Left renal pelvis (tissue), 4 donors: ENCODE data around the gene HDAC2. TPM values are rescaled to one million over a fixed set of nuclear protein-coding genes. Genes with fewer than 3 reads are reported as not detected.

Experiments
- polyA plus RNA-seq, 4 donors: library from polyadenylated mRNA; unstranded; fragments of 120-200 nt; gene quantifications; one replicate each; pipeline ENCODE4 v1.2.1, GENCODE V29; 2013; ENCODE audit not compliant: insufficient read length in 4 of 4

Gene HDAC2
- polyA plus RNA-seq, 4 donors = 209 to 285 (median 254) TPM

Other genes starting within 250 kb of the HDAC2 start
- 100 to 1,000 TPM; 237 to 555 (median 327) TPM for gene MARCKS, start 113.8 kb downstream of the HDAC2 start, polyA plus RNA-seq